HG02759 (cell line): Measurements from ENCODE around the gene CCDC121.
A peak's percentile ranks its signal among the peaks of the same experiment; 100 is the strongest.

Experiments used
- ATAC-seq: cut with Tn5 transposase; IDR thresholded peaks from one replicate; pipeline ENCODE4 v1.9.1; 2021; ENCODE audit warnings: mild to moderate bottlenecking, moderate library complexity; ENCODE audit not compliant: unreplicated experiment

CCDC121 gene

GRCh38 chr2:27583390-27583915, 45.4 kb downstream of the CCDC121 start:
- ATAC-seq: no peak

GRCh38 chr2:27582695-27583389, 46.0 kb downstream of the CCDC121 start, which contains the start of gene ZNF512:
ZNF512 (plus strand) TSS chr2:27583042; CDS start chr2:27583113, 71 bp downstream.
- peak; percentile 96 for ATAC-seq

GRCh38 chr2:27582129-27582694, 46.6 kb downstream of the CCDC121 start:
- ATAC-seq: no peak

GRCh38 chr2:27581417-27582128, 47.2 kb downstream of the CCDC121 start:
- no peak for ATAC-seq
